Neural progenitor cell (in vitro differentiated cells): ENCODE measurements around the gene TMEM117. TPM values are rescaled to one million over a fixed set of nuclear protein-coding genes. Genes with fewer than 3 reads are reported as not detected.

Experiments used
- DNase-seq: peaks from one replicate; pipeline ENCODE4 v3.0.0-alpha.2; 2016; ENCODE audit warnings: low spot score
- H2AFZ ChIP-seq: fragments of 200-600 bp; sonication (generic); replicated peaks from 2 replicates; pipeline ENCODE4 v1.6.1; 2016; ENCODE audit warnings: antibody characterized with exemption
- H3F3A ChIP-seq: fragments of 200-600 bp; sonication (generic); 2 replicates; pipeline ENCODE4 v1.6.1; 2016; ENCODE audit warnings: antibody characterized with exemption, low read depth
- H3K27ac ChIP-seq: fragments of 200-600 bp; sonication (generic); 2 replicates; pipeline ENCODE4 v1.5.1; 2016; ENCODE audit warnings: mild to moderate bottlenecking
- H3K27me3 ChIP-seq: fragments of 200-600 bp; sonication (generic); 2 replicates; pipeline ENCODE4 v1.6.1; 2016; ENCODE audit warnings: mild to moderate bottlenecking, moderate library complexity
- H3K36me3 ChIP-seq: fragments of 200-600 bp; sonication (generic); 2 replicates; pipeline ENCODE4 v1.5.1; 2016
- H3K4me1 ChIP-seq: fragments of 200-600 bp; sonication (generic); 2 replicates; pipeline ENCODE4 v1.6.1; 2016; ENCODE audit warnings: mixed run types
- H3K4me2 ChIP-seq: fragments of 200-600 bp; sonication (generic); 2 replicates; pipeline ENCODE4 v1.6.1; 2016
- H3K4me3 ChIP-seq: fragments of 200-600 bp; sonication (generic); 2 replicates; pipeline ENCODE4 v1.5.1; 2016
- H3K79me2 ChIP-seq: fragments of 200-600 bp; sonication (generic); 2 replicates; pipeline ENCODE4 v1.6.1; 2016; ENCODE audit warnings: low read depth
- H3K9ac ChIP-seq: fragments of 200-600 bp; sonication (generic); 2 replicates; pipeline ENCODE4 v1.6.1; 2016
- H3K9me3 ChIP-seq: fragments of 200-600 bp; sonication (generic); 2 replicates; pipeline ENCODE4 v1.5.1; 2016; ENCODE audit warnings: low read depth
- H4K20me1 ChIP-seq: fragments of 200-600 bp; sonication (generic); 2 replicates; pipeline ENCODE4 v1.6.1; 2016; ENCODE audit warnings: low read depth
- H3K27ac Mint-ChIP-seq: 3 replicates; pipeline ENCODE4 v1.8.0; 2021; ENCODE audit warnings: mixed read lengths
- H3K27me3 Mint-ChIP-seq: 2 replicates; pipeline ENCODE4 v1.8.0; 2022; ENCODE audit warnings: low read depth, mild to moderate bottlenecking, inconsistent platforms, moderate library complexity, mixed read lengths; ENCODE audit not compliant: insufficient read depth
- H3K36me3 Mint-ChIP-seq: 3 replicates; pipeline ENCODE4 v1.8.0; 2021; ENCODE audit warnings: mixed read lengths
- H3K4me1 Mint-ChIP-seq: 3 replicates; pipeline ENCODE4 v1.8.0; 2021; ENCODE audit warnings: mixed read lengths
- H3K4me3 Mint-ChIP-seq: 3 replicates; pipeline ENCODE4 v1.8.0; 2021; ENCODE audit warnings: mild to moderate bottlenecking, moderate library complexity, mixed read lengths
- H3K9me3 Mint-ChIP-seq: 3 replicates; pipeline ENCODE4 v1.8.0; 2020; ENCODE audit warnings: mixed read lengths
- EZH2 ChIP-seq: fragments of 200-600 bp; sonication (generic); IDR thresholded peaks from 2 replicates; pipeline ENCODE4 v1.6.1; 2017; ENCODE audit warnings: antibody characterized with exemption, mild to moderate bottlenecking, moderate library complexity
- EZH2phosphoT487 ChIP-seq: fragments of 200-600 bp; sonication (generic); IDR thresholded peaks from 2 replicates; pipeline ENCODE4 v1.6.1; 2017; ENCODE audit warnings: antibody characterized with exemption
- total RNA-seq: library from RNA; depleted of rRNA; stranded (reverse); fragments of >200 nt; gene quantifications from 2 replicates; pipeline ENCODE4 v1.2.3, GENCODE V29; 2015; ENCODE audit warnings: low replicate concordance
- TF ChIP-seq, protein P1 (sequence below): fragments of 200-600 bp; sonication (generic); IDR thresholded peaks from 2 replicates; pipeline ENCODE4 v1.5.1; 2017; ENCODE audit warnings: antibody characterized with exemption, mild to moderate bottlenecking

Gene TMEM117
- total RNA-seq, 1 donor from 2014 or later, result 1.6 TPM

DNA sequence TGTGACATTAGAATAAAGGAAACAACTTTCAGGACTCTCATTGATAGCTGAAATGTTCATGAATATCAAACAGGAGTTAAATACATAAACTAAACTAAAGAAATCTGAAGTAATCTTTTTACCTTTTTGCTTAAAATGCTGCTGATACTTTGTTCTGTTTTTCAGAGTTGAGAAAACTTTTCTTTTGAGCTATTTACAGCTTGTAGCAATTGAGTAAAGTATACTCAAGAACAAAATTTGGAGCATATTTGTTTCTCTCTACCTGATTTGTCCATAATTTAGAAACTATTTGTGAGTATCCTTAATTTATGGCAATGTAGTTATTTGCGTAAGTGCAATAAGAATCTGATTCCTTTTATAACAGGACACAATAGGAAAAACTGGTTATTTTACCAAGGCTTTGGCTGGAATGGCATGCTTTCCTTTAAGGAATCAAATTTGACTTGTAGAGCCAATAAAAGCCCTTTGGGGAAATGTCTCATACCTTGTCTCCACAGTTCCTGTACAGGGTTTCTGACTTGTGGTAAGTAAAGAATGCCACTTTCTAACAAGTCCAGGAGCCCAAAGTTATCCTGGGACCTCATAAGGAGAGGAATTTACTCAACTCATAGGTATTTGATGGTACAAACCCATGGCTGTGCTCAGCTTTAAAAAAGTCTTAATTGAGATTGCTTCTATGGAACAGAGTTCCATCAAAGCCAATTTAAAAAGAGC is 195.7 kb downstream of the TMEM117 start:
- H3K9me3 Mint-ChIP-seq, result peaks cover 13% of the 10 kb centered on the region
- Histone ChIP-seq H3K4me1 (no peaks in the 10 kb centered on the region), H3K27ac (no peak overlapping the region), H2AFZ (no peak overlapping the region), H3K27me3 (no peaks in the 10 kb centered on the region), H3K36me3 (no peaks in the 10 kb centered on the region), H3K4me2 (no peak overlapping the region), H3F3A (no peaks in the 10 kb centered on the region), H4K20me1 (no peaks in the 10 kb centered on the region), H3K9ac (no peak overlapping the region), H3K79me2 (no peaks in the 10 kb centered on the region), H3K4me3 (no peak overlapping the region), H3K9me3 (peaks cover 24% of the 10 kb centered on the region)
- H3K27ac Mint-ChIP-seq, result no peak overlapping the region
- no peaks in the 10 kb centered on the region for H3K36me3 Mint-ChIP-seq
- H3K4me1 Mint-ChIP-seq, result no peaks in the 10 kb centered on the region
- TF ChIP-seq, protein P1, sequence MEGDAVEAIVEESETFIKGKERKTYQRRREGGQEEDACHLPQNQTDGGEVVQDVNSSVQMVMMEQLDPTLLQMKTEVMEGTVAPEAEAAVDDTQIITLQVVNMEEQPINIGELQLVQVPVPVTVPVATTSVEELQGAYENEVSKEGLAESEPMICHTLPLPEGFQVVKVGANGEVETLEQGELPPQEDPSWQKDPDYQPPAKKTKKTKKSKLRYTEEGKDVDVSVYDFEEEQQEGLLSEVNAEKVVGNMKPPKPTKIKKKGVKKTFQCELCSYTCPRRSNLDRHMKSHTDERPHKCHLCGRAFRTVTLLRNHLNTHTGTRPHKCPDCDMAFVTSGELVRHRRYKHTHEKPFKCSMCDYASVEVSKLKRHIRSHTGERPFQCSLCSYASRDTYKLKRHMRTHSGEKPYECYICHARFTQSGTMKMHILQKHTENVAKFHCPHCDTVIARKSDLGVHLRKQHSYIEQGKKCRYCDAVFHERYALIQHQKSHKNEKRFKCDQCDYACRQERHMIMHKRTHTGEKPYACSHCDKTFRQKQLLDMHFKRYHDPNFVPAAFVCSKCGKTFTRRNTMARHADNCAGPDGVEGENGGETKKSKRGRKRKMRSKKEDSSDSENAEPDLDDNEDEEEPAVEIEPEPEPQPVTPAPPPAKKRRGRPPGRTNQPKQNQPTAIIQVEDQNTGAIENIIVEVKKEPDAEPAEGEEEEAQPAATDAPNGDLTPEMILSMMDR, result no peak
- TF ChIP-seq EZH2 (no peak), EZH2phosphoT487 (no peak)
- no peak for DNase-seq
- peaks cover 3% of the 10 kb centered on the region for H3K27me3 Mint-ChIP-seq
- H3K4me3 Mint-ChIP-seq, result no peak overlapping the region

DNA sequence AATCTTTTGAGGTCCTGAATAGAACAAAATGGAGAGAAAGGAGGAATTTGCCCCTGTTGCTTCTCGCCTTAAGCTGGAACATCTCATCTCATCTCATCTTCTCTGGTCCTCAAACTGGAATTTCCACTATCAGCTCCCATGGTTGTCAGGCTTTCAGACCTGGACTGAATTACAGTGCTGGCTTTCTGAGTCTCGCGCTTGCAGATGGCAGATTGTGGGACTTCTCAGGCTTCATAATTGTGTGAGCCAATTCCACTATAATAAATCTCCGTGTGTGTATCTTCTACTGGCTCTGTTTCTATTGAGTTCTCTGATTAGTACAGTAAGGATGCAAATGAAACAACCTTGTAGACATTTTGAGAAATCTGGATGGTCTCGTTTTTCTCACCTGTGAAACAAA is 199.0 kb downstream of the TMEM117 start:
- no peak for DNase-seq
- Mint-ChIP-seq H3K4me3 (no peak overlapping the region), H3K27ac (no peak overlapping the region), H3K9me3 (peaks cover 11% of the 10 kb centered on the region), H3K4me1 (no peaks in the 10 kb centered on the region), H3K36me3 (no peaks in the 10 kb centered on the region), H3K27me3 (peaks cover 6% of the 10 kb centered on the region)
- Histone ChIP-seq H3F3A (no peaks in the 10 kb centered on the region), H3K27me3 (no peaks in the 10 kb centered on the region), H3K36me3 (no peaks in the 10 kb centered on the region), H3K4me1 (no peaks in the 10 kb centered on the region), H4K20me1 (no peaks in the 10 kb centered on the region), H2AFZ (no peak overlapping the region), H3K9ac (no peak overlapping the region), H3K79me2 (no peaks in the 10 kb centered on the region), H3K4me2 (no peak overlapping the region), H3K27ac (no peak overlapping the region), H3K4me3 (no peak overlapping the region), H3K9me3 (peaks cover 21% of the 10 kb centered on the region)
- TF ChIP-seq, protein P1, result no peak
- TF ChIP-seq EZH2, result no peak
- no peak for TF ChIP-seq EZH2phosphoT487

DNA sequence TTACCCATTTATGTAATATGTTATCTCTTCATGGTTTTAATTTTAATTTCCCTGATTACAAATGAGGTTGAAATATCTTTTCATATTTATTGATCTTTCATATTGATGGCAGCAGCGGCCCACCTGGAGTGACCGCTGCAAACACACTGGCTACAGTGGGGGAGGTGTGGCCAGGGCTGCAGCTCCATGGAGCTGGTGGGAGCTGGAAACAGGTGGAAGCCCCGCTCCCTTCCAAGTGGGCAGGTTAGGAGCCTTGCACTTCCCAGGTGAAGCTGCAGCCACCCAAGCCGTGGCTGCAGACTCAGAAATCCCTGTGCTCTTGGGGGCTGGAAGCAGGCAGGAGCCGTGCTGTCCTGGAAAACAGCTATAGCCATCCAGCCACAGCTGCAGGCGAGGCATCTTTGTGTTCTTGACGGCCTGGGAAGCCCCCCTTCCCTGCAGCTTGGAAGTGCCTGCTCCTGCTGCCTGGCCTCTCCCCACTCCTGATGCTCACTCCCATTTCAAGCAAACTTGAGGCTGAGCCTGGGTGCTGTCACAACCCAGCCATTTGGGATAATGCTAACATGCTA is 201.1 kb downstream of the TMEM117 start:
- Histone ChIP-seq H4K20me1 (no peaks in the 10 kb centered on the region), H2AFZ (no peak overlapping the region), H3K4me3 (no peak overlapping the region), H3K79me2 (no peaks in the 10 kb centered on the region), H3K4me2 (no peak overlapping the region), H3K27me3 (no peaks in the 10 kb centered on the region), H3F3A (no peaks in the 10 kb centered on the region), H3K36me3 (no peaks in the 10 kb centered on the region), H3K9ac (no peak overlapping the region), H3K27ac (no peak overlapping the region), H3K9me3 (peaks cover 2% of the 10 kb centered on the region), H3K4me1 (no peaks in the 10 kb centered on the region)
- H3K9me3 Mint-ChIP-seq, result peaks cover 5% of the 10 kb centered on the region
- H3K4me3 Mint-ChIP-seq, result no peak overlapping the region
- peaks cover 6% of the 10 kb centered on the region for H3K27me3 Mint-ChIP-seq
- TF ChIP-seq EZH2phosphoT487 (no peak), EZH2 (no peak)
- TF ChIP-seq, protein P1, result no peak
- DNase-seq, result no peak
- no peaks in the 10 kb centered on the region for H3K4me1 Mint-ChIP-seq
- no peak overlapping the region for H3K27ac Mint-ChIP-seq
- H3K36me3 Mint-ChIP-seq, result no peaks in the 10 kb centered on the region
